H1 (cell line): ENCODE results near the gene GAP43. TPM values are rescaled to one million over a fixed set of nuclear protein-coding genes. Genes with fewer than 3 reads are reported as not detected.

ENCODE experiments used
- CTCF ChIA-PET: fragments of 300-600 bp; sonication (Branson Sonifier 250); formaldehyde crosslinking; loops from one replicate; lab custom pipeline; 2021; ENCODE audit not compliant: partially characterized antibody; lab: Charles Lee
- POLR2A ChIA-PET: fragments of 300-600 bp; sonication (Branson Sonifier 250); formaldehyde crosslinking; loops from one replicate; lab custom pipeline; 2021; ENCODE audit warnings: inconsistent platforms; ENCODE audit not compliant: partially characterized antibody; lab: Charles Lee
- DNase-seq, 2 experiments: peaks; one replicate each; pipeline versions ENCODE4 v3.0.0 to v3.0.0-alpha.2; 2010 to 2022; ENCODE audit warnings: low spot score in 2 of 2, low read depth in 1 of 2, mixed read lengths in 1 of 2
- FAIRE-seq: peaks from 2 replicates; lab custom pipeline; 2011; peaks lifted over from hg19 to GRCh38; lab: Jason Lieb, UNC
- H2AFZ ChIP-seq: 2 replicates; pipeline ENCODE4 v1.8.1; 2012; ENCODE audit warnings: low read length, inconsistent platforms
- H2AK5ac ChIP-seq: 2 replicates; pipeline ENCODE4 v1.6.1; 2013; ENCODE audit warnings: low read depth, low read length
- H2BK120ac ChIP-seq: replicated peaks from 2 replicates; pipeline ENCODE3; 2013; ENCODE audit warnings: low read depth, low read length, inconsistent platforms
- H2BK12ac ChIP-seq: 2 replicates; pipeline ENCODE4 v1.6.1; 2013; ENCODE audit warnings: low read depth, low read length
- H2BK15ac ChIP-seq: 2 replicates; pipeline ENCODE4 v1.6.1; 2013; ENCODE audit warnings: low read length
- H2BK20ac ChIP-seq: 2 replicates; pipeline ENCODE4 v1.6.1; 2013; ENCODE audit warnings: low read length
- H2BK5ac ChIP-seq: 2 replicates; pipeline ENCODE4 v1.6.1; 2013; ENCODE audit warnings: low read depth, low read length
- H3K14ac ChIP-seq: 2 replicates; pipeline ENCODE4 v1.6.1; 2013; ENCODE audit warnings: inconsistent platforms; ENCODE audit not compliant: insufficient read length
- H3K18ac ChIP-seq: 2 replicates; pipeline ENCODE4 v1.6.1; 2013; ENCODE audit warnings: low read length; ENCODE audit errors: extremely low read depth
- H3K23ac ChIP-seq: 2 replicates; pipeline ENCODE4 v1.6.1; 2013; ENCODE audit warnings: inconsistent platforms; ENCODE audit not compliant: insufficient read length
- H3K23me2 ChIP-seq: 2 replicates; pipeline ENCODE4 v1.6.1; 2013; ENCODE audit warnings: low read depth, low read length
- H3K27ac ChIP-seq: 2 replicates; pipeline ENCODE4 v1.6.1; 2011; ENCODE audit warnings: low read depth, low read length, inconsistent platforms
- H3K27me3 ChIP-seq, 4 experiments: replicated peaks in 1 of 4; 1 replicate in 1 of 4; 2 replicates in 3 of 4; pipeline versions ENCODE4 v1.6.1 to v1.8.1; 2011 to 2013; ENCODE audit warnings: low read length in 3 of 4, mild to moderate bottlenecking in 3 of 4, inconsistent platforms in 2 of 4, mixed read lengths in 2 of 4, moderate library complexity in 1 of 4; ENCODE audit not compliant: control insufficient read depth in 3 of 4, insufficient read depth in 3 of 4; ENCODE audit errors: extremely low read depth in 1 of 4
- H3K36me3 ChIP-seq, 4 experiments: 2 replicates each; pipeline versions ENCODE4 v1.6.1 to v1.8.1; 2011 to 2013; ENCODE audit warnings: mild to moderate bottlenecking in 4 of 4, low read length in 3 of 4, moderate library complexity in 2 of 4, control low read depth in 1 of 4, inconsistent platforms in 1 of 4; ENCODE audit not compliant: insufficient read depth in 4 of 4, control insufficient read depth in 2 of 4
- H3K4ac ChIP-seq: replicated peaks from 2 replicates; pipeline ENCODE3; 2013; ENCODE audit warnings: low read length, low read depth, mixed read lengths, inconsistent platforms; ENCODE audit not compliant: insufficient read length
- H3K4me1 ChIP-seq, 4 experiments: replicated peaks in 1 of 4; 1 replicate in 1 of 4; 2 replicates in 3 of 4; pipeline versions ENCODE4 v1.6.1 to v1.8.1; 2011 to 2013; ENCODE audit warnings: low read length in 3 of 4, inconsistent platforms in 2 of 4, mixed read lengths in 1 of 4; ENCODE audit not compliant: insufficient read depth in 4 of 4, control insufficient read depth in 3 of 4
- H3K4me2 ChIP-seq, 2 experiments: 2 replicates each; pipeline versions ENCODE4 v1.6.1 to v1.8.1; 2011 to 2013; ENCODE audit warnings: low read depth in 2 of 2, low read length in 2 of 2, control low read depth in 1 of 2, inconsistent platforms in 1 of 2, mild to moderate bottlenecking in 1 of 2; ENCODE audit not compliant: insufficient read depth in 1 of 2
- H3K4me3 ChIP-seq, 4 experiments: fragments of 200-600, 300-600 bp in 1 of 4; sonication (generic), shearing (Covaris generic), sonication (Bioruptor Twin) in 1 of 4; 2 replicates each; pipeline versions ENCODE4 v1.5.1 to v1.8.1; 2011 to 2016; ENCODE audit warnings: low read length in 4 of 4, low read depth in 3 of 4, control low read depth in 2 of 4, inconsistent platforms in 2 of 4, mild to moderate bottlenecking in 2 of 4, mixed read lengths in 1 of 4, moderate library complexity in 1 of 4; ENCODE audit not compliant: insufficient read depth in 2 of 4; ENCODE audit errors: extremely low read depth in 1 of 4
- H3K56ac ChIP-seq: replicated peaks from 2 replicates; pipeline ENCODE3; 2013; ENCODE audit warnings: low read depth, mild to moderate bottlenecking, mixed read lengths, low read length, inconsistent platforms; ENCODE audit not compliant: insufficient read length
- H3K79me1 ChIP-seq: 2 replicates; pipeline ENCODE4 v1.6.1; 2013; ENCODE audit warnings: low read depth, low read length, control low read depth
- H3K79me2 ChIP-seq, 2 experiments: 2 replicates each; pipeline versions ENCODE4 v1.6.1 to v1.8.1; 2012 to 2013; ENCODE audit warnings: low read length in 2 of 2, mild to moderate bottlenecking in 2 of 2, inconsistent platforms in 1 of 2; ENCODE audit not compliant: insufficient read depth in 2 of 2, control insufficient read depth in 1 of 2
- H3K9ac ChIP-seq, 4 experiments: replicated peaks in 1 of 4; 1 replicate in 1 of 4; 2 replicates in 3 of 4; pipeline versions ENCODE4 v1.6.1 to v1.8.1; 2011 to 2013; ENCODE audit warnings: low read depth in 3 of 4, low read length in 3 of 4, control low read depth in 2 of 4, mild to moderate bottlenecking in 2 of 4, moderate library complexity in 2 of 4, inconsistent platforms in 1 of 4; ENCODE audit errors: extremely low read depth in 1 of 4
- H3K9me3 ChIP-seq, 2 experiments: 2 replicates each; pipeline versions ENCODE4 v1.6.1 to v1.8.1; 2012 to 2013; ENCODE audit warnings: mild to moderate bottlenecking in 2 of 2, moderate library complexity in 2 of 2, control low read depth in 1 of 2, inconsistent platforms in 1 of 2, low read depth in 1 of 2, low read length in 1 of 2, mixed read lengths in 1 of 2; ENCODE audit not compliant: insufficient read depth in 2 of 2
- H4K20me1 ChIP-seq, 2 experiments: replicated peaks in 1 of 2; 2 replicates each; pipeline versions ENCODE3 to v1.8.1; 2011 to 2013; ENCODE audit warnings: inconsistent platforms in 2 of 2, low read length in 2 of 2, mild to moderate bottlenecking in 1 of 2; ENCODE audit not compliant: insufficient read depth in 2 of 2, control insufficient read depth in 1 of 2
- H4K5ac ChIP-seq: 2 replicates; pipeline ENCODE4 v1.6.1; 2013; ENCODE audit warnings: low read length, low read depth, mixed read lengths, inconsistent platforms; ENCODE audit not compliant: insufficient read length
- H4K8ac ChIP-seq: 2 replicates; pipeline ENCODE4 v1.8.0; 2013; ENCODE audit warnings: mild to moderate bottlenecking, moderate library complexity, low read length, inconsistent platforms; ENCODE audit not compliant: insufficient read depth; ENCODE audit errors: extremely low read depth
- H4K91ac ChIP-seq: replicated peaks from 2 replicates; pipeline ENCODE3; 2013; ENCODE audit warnings: low read length, mixed read lengths, inconsistent platforms; ENCODE audit not compliant: insufficient read length
- SRF ChIP-seq: IDR thresholded peaks from 2 replicates; pipeline ENCODE4 v1.6.1; 2011; ENCODE audit warnings: mild to moderate bottlenecking, low read depth, low read length, moderate library complexity
- WGBS, 2 experiments: shearing (Covaris generic) in 1 of 2; methylation state at CpG; one replicate each; pipeline versions ENCODE4 v1.1.6 to v1.1.7; 2013 to 2015; ENCODE audit warnings: low lambda C conversion rate in 2 of 2, mixed read lengths in 2 of 2, inconsistent platforms in 1 of 2, low coverage in 1 of 2, missing lambda C conversion rate in 1 of 2; ENCODE audit not compliant: insufficient replicate concordance in 2 of 2, insufficient coverage in 1 of 2, insufficient read length in 1 of 2; ENCODE audit errors: extremely low coverage in 1 of 2, missing lambda C conversion rate in 1 of 2; 5-methylcytosine and 5-hydroxymethylcytosine counted together
- polyA plus RNA-seq, 7 experiments: library from polyadenylated mRNA; depleted of rRNA in 3 of 7; stranded (reverse) in 5 of 7; unstranded in 2 of 7; fragments of >200 nt in 5 of 7; fragments of 200-250 nt in 2 of 7; gene quantifications; 1 replicate in 5 of 7; 2 replicates in 1 of 7; 4 replicates in 1 of 7; pipeline versions ENCODE4 v1.2.1 to v1.2.3, GENCODE V29; 2011 to 2013; ENCODE audit warnings: missing spikeins in 2 of 7, mixed read lengths in 2 of 7
- total RNA-seq: library from RNA; stranded (reverse); fragmentation: NEBNext Ultra II Directional; extraction: Animal tissue kit (Norgen Biotek cat#: 25700); gene quantifications from 2 replicates; pipeline ENCODE4 v1.2.1, GENCODE V29; 2021

GAP43 gene
- total and polyA plus RNA-seq, 2 of the 8 experiments (the other 6 are each of a cell fraction or from before 2014, with no cell fraction given): 11.2 to 21.9 TPM

GRCh38 chr3:115577000-115577399 is 46.3 kb upstream of the GAP43 start:
- H2AK5ac ChIP-seq: no peak overlapping the region
- no peak overlapping the region for H3K4me3 ChIP-seq
- no peaks in the 10 kb centered on the region for H4K20me1 ChIP-seq
- H2AFZ ChIP-seq: no peak overlapping the region
- no peak overlapping the region for H3K18ac ChIP-seq
- no peak overlapping the region for H3K23ac ChIP-seq
- no peak overlapping the region for H2BK120ac ChIP-seq
- no peak overlapping the region for H2BK12ac ChIP-seq
- no peak overlapping the region for H2BK15ac ChIP-seq
- ChIA-PET CTCF (interaction anchor here (1.7 kb wide), 1 partner anchor 8 kb away, joined by 5 read pairs; no protein-coding TSS in a partner anchor), POLR2A (no interaction called here)
- DNase-seq (no peak), FAIRE-seq (no peak)
- WGBS, 2 experiments: 89% methylated on average over 2 of the region's 2 CpGs; no CpG with 5 or more reads in 1 of the 2 experiments
- H3K9me3 ChIP-seq: no peaks in the 10 kb centered on the region
- H3K36me3 ChIP-seq: no peaks in the 10 kb centered on the region
- H4K8ac ChIP-seq: no peak overlapping the region
- H2BK5ac ChIP-seq: no peak overlapping the region
- no peak overlapping the region for H3K9ac ChIP-seq
- no peak overlapping the region for H3K14ac ChIP-seq
- no peaks in the 10 kb centered on the region for H3K4me1 ChIP-seq
- no peak for TF ChIP-seq SRF
- H3K79me2 ChIP-seq: no peaks in the 10 kb centered on the region
- H2BK20ac ChIP-seq: no peak overlapping the region
- no peak overlapping the region for H3K27ac ChIP-seq
- no peaks in the 10 kb centered on the region for H3K27me3 ChIP-seq
- H3K79me1 ChIP-seq: no peaks in the 10 kb centered on the region
- no peak overlapping the region for H3K4me2 ChIP-seq
- no peaks in the 10 kb centered on the region for H3K23me2 ChIP-seq
- no peak overlapping the region for H3K56ac ChIP-seq
- no peak overlapping the region for H3K4ac ChIP-seq
- H4K91ac ChIP-seq: no peak overlapping the region
- H4K5ac ChIP-seq: no peak overlapping the region
